ENCODE measurements around the gene FCER1G. TPM values are rescaled to one million over a fixed set of nuclear protein-coding genes. Genes with fewer than 3 reads are reported as not detected.

The FCER1G gene
- total and polyA plus RNA-seq, 2 of the 4 experiments (the other 2 are of a cell fraction) = 0.44 TPM; not detected in 1

DNA sequence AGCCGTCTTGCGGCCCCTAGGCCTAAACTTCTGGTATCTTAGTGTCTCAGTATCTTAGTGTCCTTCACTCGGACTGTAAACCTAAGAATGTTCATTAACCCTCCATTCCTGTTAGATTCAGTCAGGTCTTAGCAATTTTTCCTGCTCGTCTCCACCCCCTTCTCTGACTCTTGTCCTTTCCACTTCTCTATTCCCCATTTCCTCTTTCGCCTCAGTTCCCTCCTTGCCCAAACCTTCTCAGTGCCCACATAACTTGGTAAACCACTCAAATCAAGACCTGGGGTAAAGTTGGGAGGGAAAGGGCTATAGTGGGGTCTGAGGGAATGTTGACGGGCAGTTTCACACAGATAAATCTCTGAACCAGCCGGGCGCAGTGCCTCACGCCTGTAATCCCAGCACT is 726 bp upstream of the FCER1G start (continued):
- TF ChIP-seq MXI1 (IDR thresholded peaks at IDR 0.05; ENCODE audit: borderline replicate concordance, low read depth, low read length) (no peak), FOS (IDR thresholded peaks at IDR 0.05; ENCODE audit: low read depth, low read length) (no peak), RAD21 (IDR thresholded peaks at IDR 0.05; ENCODE audit: low read length) (no peak)

- peak overlapping the region; percentile 86 for H2AFZ ChIP-seq (replicated peaks; ENCODE audit: low read length, poor library complexity)
- H3K27me3 ChIP-seq (ENCODE audit: control insufficient read depth, insufficient read depth, low read length) = no peaks in the 10 kb centered on the region
- H4K91ac ChIP-seq (ENCODE audit: insufficient read depth, low read depth, low read length) = peak overlapping the region; percentile 37
- peaks cover 11% of the 10 kb centered on the region for H3K4me1 ChIP-seq (ENCODE audit: control insufficient read depth, insufficient read depth, low read length)
- H4K8ac ChIP-seq (ENCODE audit: low read depth in 2 of 2, low read length in 2 of 2) = peak overlapping the region; percentile 61 to 68
- DNase-seq = peak; percentile 86
- no peak overlapping the region for H3K4me3 ChIP-seq (ENCODE audit: insufficient read depth, low read depth, low read length)
- 62% methylated on average over 3 of the region's 7 CpGs; no CpG with 5 or more reads in 1 of the 2 experiments for WGBS, 2 experiments (ENCODE audit: extremely low coverage in 2 of 2, insufficient read length in 1 of 2)
- peak; percentile 86 for ATAC-seq (ENCODE audit: low read depth)
- H3K9me1 ChIP-seq (ENCODE audit: insufficient read depth, low read length) = peaks cover 14% of the 10 kb centered on the region
- in situ Hi-C loops (cut with MboI; ENCODE audit: low sequenced_read_pairs) (loop anchor here (10.0 kb wide), 1 partner anchor 528 kb away; the partner anchor contains the start of gene DUSP12), dilution Hi-C loops (cut with HindIII; ENCODE audit: low sequenced_read_pairs, unreplicated experiment) (no loop called here), intact Hi-C loops (cut with micrococcal nuclease) (no loop called here)
- H4K20me1 ChIP-seq (ENCODE audit: insufficient read depth, low read length) = no peaks in the 10 kb centered on the region
- 0 out of 2 replicates have a peak overlapping the region, but pooled peaks have one; percentile 14 for H3K56ac ChIP-seq (ENCODE audit: extremely low read depth, insufficient read depth, low read length)
- H2BK120ac ChIP-seq (ENCODE audit: low read depth, low read length) = peak overlapping the region; percentile 63; the same call in 1 of the 2 replicates
- H3K9ac ChIP-seq (ENCODE audit: low read depth, low read length) = peak overlapping the region; percentile 18; the same call in 1 of the 2 replicates
- H2BK20ac ChIP-seq (ENCODE audit: low read depth, low read length) = peak overlapping the region; percentile 80; the same call in 1 of the 2 replicates
- H2AK9ac ChIP-seq (replicated peaks; ENCODE audit: low read depth, low read length, poor library complexity) = peak overlapping the region; percentile 83
- H2BK5ac ChIP-seq (ENCODE audit: low read depth, low read length, poor library complexity, severe bottlenecking) = peak overlapping the region; percentile 59
- no TSS peak for BruUV-seq (replicated peaks)
- H3K4me2 ChIP-seq (ENCODE audit: low read depth, low read length) = peak overlapping the region; percentile 4; the same call in 1 of the 2 replicates
- peak overlapping the region; percentile 65 for H3K4ac ChIP-seq (ENCODE audit: low read depth, low read length)
- H3K9me3 ChIP-seq (ENCODE audit: control insufficient read depth, insufficient read depth, low read length) = no peaks in the 10 kb centered on the region
- no peak overlapping the region for H4K5ac ChIP-seq (ENCODE audit: low read depth, low read length)
- H3K14ac ChIP-seq (replicated peaks; ENCODE audit: low read depth, low read length) = peak overlapping the region; percentile 71
- H2BK15ac ChIP-seq (ENCODE audit: low read depth, low read length) = 0 out of 3 replicates have a peak overlapping the region, but pooled peaks have one; percentile 51
- no peak overlapping the region for H2AK5ac ChIP-seq (ENCODE audit: low read depth, low read length)
- peak overlapping the region; percentile 64 for H3K23ac ChIP-seq (ENCODE audit: low read depth, low read length)
- TF ChIP-seq, protein P1, sequence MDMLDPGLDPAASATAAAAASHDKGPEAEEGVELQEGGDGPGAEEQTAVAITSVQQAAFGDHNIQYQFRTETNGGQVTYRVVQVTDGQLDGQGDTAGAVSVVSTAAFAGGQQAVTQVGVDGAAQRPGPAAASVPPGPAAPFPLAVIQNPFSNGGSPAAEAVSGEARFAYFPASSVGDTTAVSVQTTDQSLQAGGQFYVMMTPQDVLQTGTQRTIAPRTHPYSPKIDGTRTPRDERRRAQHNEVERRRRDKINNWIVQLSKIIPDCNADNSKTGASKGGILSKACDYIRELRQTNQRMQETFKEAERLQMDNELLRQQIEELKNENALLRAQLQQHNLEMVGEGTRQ (IDR thresholded peaks at IDR 0.05; ENCODE audit: low read depth, low read length) = peak; percentile 75
- TF ChIP-seq BHLHE40 (IDR thresholded peaks at IDR 0.05; ENCODE audit: low read depth, low read length) = no peak
- peak; percentile 80 for TF ChIP-seq CEBPB (IDR thresholded peaks at IDR 0.05; ENCODE audit: low read depth, low read length)
- CTCF ChIA-PET = interaction anchor here (0.9 to 1.8 kb wide), 6 partner anchors 8 to 165 kb away, joined by 3 to 9 read pairs (median 4); partner anchors contain the start of genes PPOX and TOMM40L
- peak overlapping the region; percentile 17; the same call in 1 of the 2 replicates for H3K18ac ChIP-seq (ENCODE audit: low read depth, low read length)
- H3K79me1 ChIP-seq (ENCODE audit: low read depth in 1 of 2, low read length in 2 of 2) = peaks cover 0 to 2% of the 10 kb centered on the region in 2 experiments; a peak in 1 of 4 replicates
- peak overlapping the region; percentile 64 for H3K27ac ChIP-seq (ENCODE audit: insufficient read depth, low read length)
- H3K36me3 ChIP-seq (ENCODE audit: control insufficient read depth, insufficient read depth, low read length) = peaks cover 24% of the 10 kb centered on the region
- POLR2A ChIA-PET (ENCODE audit: unreplicated experiment) = interaction anchor here (0.6 to 0.7 kb wide), 2 partner anchors 8 kb away, joined by 3 to 8 read pairs; partner anchors contain the start of gene TOMM40L
These were observed 2.0 kb downstream of the FCER1G start for GRCh38 chr1:161216945-161217712.

All from IMR-90 (cell line).